ACC112 (cell line): ENCODE measurements around the gene TIA1.
"Not testable (repeated sequence)": the region's sequence is repeated elsewhere in the genome, so short reads cannot be mapped to it uniquely, and the experiment has no call there.

Experiments
- H2AFZ ChIP-seq: fragments of 200-600 bp; sonication (generic); one replicate; pipeline ENCODE4 v1.6.0; 2017; ENCODE audit warnings: antibody characterized with exemption, low read length; ENCODE audit not compliant: unreplicated experiment
- H3K27ac ChIP-seq: fragments of 200-600 bp; sonication (generic); 2 replicates; pipeline ENCODE4 v1.5.1; 2014; ENCODE audit warnings: low read depth, mild to moderate bottlenecking, antibody characterized with exemption, low read length, moderate library complexity
- H3K27me3 ChIP-seq: fragments of 200-600 bp; sonication (generic); 2 replicates; pipeline ENCODE4 v1.6.1; 2014; ENCODE audit warnings: mild to moderate bottlenecking, antibody characterized with exemption, low read length, moderate library complexity, mixed read lengths; ENCODE audit not compliant: insufficient read depth
- H3K36me3 ChIP-seq: fragments of 200-600 bp; sonication (generic); 2 replicates; pipeline ENCODE4 v1.6.1; 2016; ENCODE audit warnings: mild to moderate bottlenecking, antibody characterized with exemption, low read length, moderate library complexity, mixed read lengths; ENCODE audit not compliant: insufficient read depth
- H3K4me1 ChIP-seq: fragments of 200-600 bp; sonication (generic); one replicate; pipeline ENCODE4 v1.6.1; 2016; ENCODE audit warnings: low read length, mixed read lengths; ENCODE audit not compliant: insufficient read depth, unreplicated experiment, control insufficient read depth
- H3K4me3 ChIP-seq: fragments of 200-600 bp; sonication (generic); 2 replicates; pipeline ENCODE4 v1.5.1; 2014; ENCODE audit warnings: mild to moderate bottlenecking, low read depth, low read length
- H3K79me2 ChIP-seq: fragments of 200-600 bp; sonication (generic); one replicate; pipeline ENCODE4 v1.6.0; 2016; ENCODE audit warnings: low read length; ENCODE audit not compliant: control insufficient read depth, unreplicated experiment, insufficient read depth

Gene TIA1

GRCh38 chr2:70255637-70256314, 7.3 kb upstream of the TIA1 start:
- no peak overlapping the region for H3K4me3 ChIP-seq
- peaks cover 19% of the 10 kb centered on the region for H3K4me1 ChIP-seq
- H2AFZ ChIP-seq, result no peak overlapping the region
- no peaks in the 10 kb centered on the region for H3K36me3 ChIP-seq
- H3K79me2 ChIP-seq, result peaks cover 14% of the 10 kb centered on the region
- no peaks in the 10 kb centered on the region for H3K27me3 ChIP-seq
- H3K27ac ChIP-seq, result no peak overlapping the region

GRCh38 chr2:70250434-70250833, 2.0 kb upstream of the TIA1 start:
- Histone ChIP-seq H3K4me3 (no peak overlapping the region), H3K4me1 (peaks cover 7% of the 10 kb centered on the region), H3K79me2 (peaks cover 29% of the 10 kb centered on the region), H3K27ac (no peak overlapping the region), H3K36me3 (no peaks in the 10 kb centered on the region), H2AFZ (no peak overlapping the region), H3K27me3 (no peaks in the 10 kb centered on the region)

DNA sequence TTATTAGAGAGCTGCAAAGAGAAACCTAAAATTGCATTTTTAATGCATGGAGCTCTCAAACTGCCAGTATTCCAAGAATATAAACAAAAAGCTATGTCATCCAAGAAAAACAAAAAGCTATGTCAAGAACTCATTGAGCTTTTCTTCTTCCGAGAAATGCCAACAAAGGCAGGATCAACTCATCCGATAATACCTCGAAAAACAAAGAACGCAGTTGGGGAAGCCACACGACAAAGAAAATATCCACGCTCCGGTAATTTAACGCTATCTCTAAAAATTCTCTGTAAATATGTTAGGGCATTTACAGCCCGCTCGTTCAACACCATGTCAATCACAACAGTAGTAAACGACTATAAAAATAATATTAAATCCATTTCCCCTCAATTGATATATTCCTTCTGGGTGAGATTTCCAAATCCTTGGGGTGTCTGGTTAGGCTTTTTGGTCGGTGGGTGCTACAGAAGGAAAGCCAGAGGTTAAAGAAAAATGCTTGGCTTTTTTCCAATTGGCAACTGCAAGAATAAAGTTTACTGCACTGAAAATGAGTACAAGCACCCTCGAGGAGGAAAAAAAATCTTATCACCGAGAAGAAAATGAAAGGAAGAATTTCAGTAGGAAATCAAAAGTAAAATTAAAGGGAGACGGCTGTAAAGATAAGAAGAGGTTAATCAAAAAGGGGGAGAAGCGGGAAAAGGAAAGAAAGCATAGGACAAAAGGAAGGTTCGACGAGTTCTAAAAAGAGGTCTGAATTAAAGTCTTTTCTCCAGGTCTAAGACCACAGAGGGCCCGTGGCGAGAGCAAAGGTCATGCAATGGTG, 856 bp downstream of the TIA1 start:
- peak overlapping the region; percentile 77 for H2AFZ ChIP-seq
- peaks cover 13% of the 10 kb centered on the region for H3K4me1 ChIP-seq
- peak overlapping the region; percentile 94 for H3K27ac ChIP-seq
- no peaks in the 10 kb centered on the region for H3K36me3 ChIP-seq
- H3K79me2 ChIP-seq, result peaks cover 57% of the 10 kb centered on the region
- H3K4me3 ChIP-seq, result peak overlapping the region; percentile 93
- H3K27me3 ChIP-seq, result no peaks in the 10 kb centered on the region

DNA sequence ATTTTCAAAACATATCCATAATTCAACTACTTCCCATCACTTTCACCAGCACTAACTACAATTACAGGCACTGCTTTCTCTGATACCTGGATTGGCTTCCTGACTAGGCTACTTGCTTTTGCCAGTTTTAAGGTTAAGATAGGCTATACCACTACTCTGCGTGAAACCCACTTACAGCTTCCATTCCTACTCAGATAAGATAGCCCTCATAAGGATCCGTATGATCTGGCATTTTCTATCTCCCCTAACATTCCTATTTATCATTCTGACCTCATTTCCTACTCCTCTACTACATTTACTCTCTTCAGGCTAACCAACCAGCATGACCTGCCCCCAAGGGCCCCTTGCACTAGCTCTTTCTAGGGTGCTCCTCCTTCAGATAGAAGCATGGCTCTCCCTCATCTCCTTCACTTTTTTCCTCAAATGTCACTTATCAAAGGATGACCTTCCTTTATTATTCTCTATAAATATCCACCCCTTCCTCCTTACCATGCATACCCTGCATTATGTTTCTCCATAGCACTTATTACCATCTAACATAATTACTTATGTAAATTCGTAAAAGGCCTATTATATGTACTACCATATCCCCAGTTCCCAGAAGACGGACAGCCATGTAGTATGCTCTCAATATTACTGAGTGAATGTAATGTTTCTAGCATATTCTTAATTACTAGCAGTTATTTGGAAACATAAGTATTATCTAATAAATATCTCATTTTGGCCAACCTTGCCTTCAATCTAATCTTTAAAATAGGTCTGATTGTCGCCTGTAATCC, 4.4 kb downstream of the TIA1 start:
- Histone ChIP-seq H3K27ac (no peak overlapping the region), H3K79me2 (peaks cover 91% of the 10 kb centered on the region), H2AFZ (no peak overlapping the region), H3K27me3 (no peaks in the 10 kb centered on the region), H3K4me1 (peaks cover 17% of the 10 kb centered on the region), H3K36me3 (peaks cover 9% of the 10 kb centered on the region; the same call in 1 of the 2 replicates), H3K4me3 (no peak overlapping the region)

GRCh38 chr2:70242552-70242951, 5.9 kb downstream of the TIA1 start:
- H3K79me2 ChIP-seq, result peaks cover 92% of the 10 kb centered on the region
- H3K4me3 ChIP-seq, result no peak overlapping the region
- H3K36me3 ChIP-seq, result peaks cover 9% of the 10 kb centered on the region; the same call in 1 of the 2 replicates
- no peaks in the 10 kb centered on the region for H3K27me3 ChIP-seq
- peaks cover 17% of the 10 kb centered on the region for H3K4me1 ChIP-seq
- H2AFZ ChIP-seq, result no peak overlapping the region
- H3K27ac ChIP-seq, result no peak overlapping the region

DNA sequence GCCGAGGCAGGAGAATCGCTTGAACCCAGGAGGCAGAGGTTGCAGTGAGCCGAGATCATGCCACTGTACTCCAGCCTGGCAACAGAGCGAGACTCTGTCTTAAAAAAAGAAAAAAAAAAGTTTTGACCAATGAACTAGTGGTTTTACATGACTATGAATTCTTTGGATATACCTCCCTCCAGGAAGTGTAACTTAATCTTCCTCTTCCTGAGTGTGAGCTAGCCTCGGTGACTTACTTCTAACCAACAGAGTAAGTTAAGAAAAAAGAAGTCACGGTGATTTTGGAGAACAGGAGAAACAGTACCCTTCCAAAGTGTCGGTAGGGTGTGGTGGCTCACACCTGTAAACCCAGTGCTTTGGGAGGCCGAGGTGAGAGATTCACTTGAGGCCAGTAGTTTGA, 7.1 kb downstream of the TIA1 start:
- Histone ChIP-seq H3K27me3 (no peaks in the 10 kb centered on the region), H3K27ac (no peak overlapping the region), H3K36me3 (peaks cover 9% of the 10 kb centered on the region; the same call in 1 of the 2 replicates), H3K4me3 (no peak overlapping the region), H3K79me2 (peaks cover 87% of the 10 kb centered on the region), H2AFZ (no peak overlapping the region), H3K4me1 (peaks cover 15% of the 10 kb centered on the region)

- Histone ChIP-seq H3K4me1 (peaks cover 10% of the 10 kb centered on the region), H3K27ac (no peak overlapping the region), H3K4me3 (no peak overlapping the region), H3K36me3 (peaks cover 10% of the 10 kb centered on the region; the same call in 1 of the 2 replicates), H3K79me2 (peaks cover 80% of the 10 kb centered on the region), H2AFZ (no peak overlapping the region), H3K27me3 (no peaks in the 10 kb centered on the region)
These were observed 7.8 kb downstream of the TIA1 start for GRCh38 chr2:70240599-70240998.

DNA sequence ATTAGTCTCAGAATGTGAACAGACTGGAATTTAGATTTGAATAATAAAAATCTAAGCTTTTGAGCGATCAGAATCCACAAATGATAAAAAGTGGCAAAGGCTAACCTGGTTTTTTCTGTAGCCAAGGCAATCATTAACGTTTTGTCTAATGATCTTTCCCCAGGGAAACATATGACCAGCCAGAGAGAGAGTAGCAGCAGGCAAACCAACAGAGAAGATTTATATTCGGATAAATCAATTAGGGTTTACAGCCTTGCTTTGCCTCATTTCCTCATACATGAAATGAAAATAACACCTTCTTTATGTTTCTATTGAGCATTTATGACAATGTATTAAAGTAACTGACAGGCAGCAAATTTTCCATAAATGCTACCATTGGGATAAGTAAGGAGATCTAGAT, 14.5 kb downstream of the TIA1 start:
- no peak overlapping the region for H2AFZ ChIP-seq
- no peaks in the 10 kb centered on the region for H3K27me3 ChIP-seq
- H3K27ac ChIP-seq, result no peak overlapping the region
- H3K79me2 ChIP-seq, result peaks cover 16% of the 10 kb centered on the region
- H3K36me3 ChIP-seq, result peaks cover 20% of the 10 kb centered on the region
- no peak overlapping the region for H3K4me3 ChIP-seq
- no peaks in the 10 kb centered on the region for H3K4me1 ChIP-seq

GRCh38 chr2:70226781-70227180, 21.6 kb downstream of the TIA1 start:
- Histone ChIP-seq H3K27ac (no peak overlapping the region), H3K27me3 (no peaks in the 10 kb centered on the region), H3K36me3 (peaks cover 40% of the 10 kb centered on the region), H2AFZ (no peak overlapping the region), H3K79me2 (peaks cover 5% of the 10 kb centered on the region), H3K4me1 (no peaks in the 10 kb centered on the region), H3K4me3 (no peak overlapping the region)

DNA sequence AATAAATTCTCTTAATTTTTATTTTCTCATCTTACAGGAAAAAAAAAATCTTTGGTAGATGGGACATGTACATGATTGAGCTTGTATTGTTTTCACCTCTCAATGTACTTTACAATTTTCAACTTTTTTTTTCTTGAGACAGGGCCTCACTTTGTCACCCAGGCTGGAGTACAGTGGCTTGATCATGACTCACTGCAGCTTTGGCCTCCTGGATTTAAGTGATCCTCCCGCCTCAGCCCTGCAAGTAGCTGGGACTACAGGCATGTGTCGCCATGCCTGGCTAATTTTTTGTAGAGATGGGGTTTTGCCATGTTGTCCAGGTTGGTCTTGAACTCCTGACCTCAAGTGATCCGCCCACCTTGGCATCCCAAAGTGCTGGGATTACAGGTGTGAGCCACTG, 25.1 kb downstream of the TIA1 start:
- H3K4me1 ChIP-seq, H3K79me2 ChIP-seq, H3K27ac ChIP-seq, H3K4me3 ChIP-seq, H2AFZ ChIP-seq, H3K27me3 ChIP-seq: not testable (repeated sequence)
- H3K36me3 ChIP-seq, result peaks cover 45% of the 10 kb centered on the region
